NCI-H2196 treated with DMSO at 0.1 percent for 48 hours (cell line): ENCODE data around the gene PEPD.

Experiments
- DNase-seq: peaks from one replicate; lab custom pipeline; 2025; ENCODE audit not compliant: unreplicated experiment; lab: John Stamatoyannopoulos, UW

Gene PEPD

DNA sequence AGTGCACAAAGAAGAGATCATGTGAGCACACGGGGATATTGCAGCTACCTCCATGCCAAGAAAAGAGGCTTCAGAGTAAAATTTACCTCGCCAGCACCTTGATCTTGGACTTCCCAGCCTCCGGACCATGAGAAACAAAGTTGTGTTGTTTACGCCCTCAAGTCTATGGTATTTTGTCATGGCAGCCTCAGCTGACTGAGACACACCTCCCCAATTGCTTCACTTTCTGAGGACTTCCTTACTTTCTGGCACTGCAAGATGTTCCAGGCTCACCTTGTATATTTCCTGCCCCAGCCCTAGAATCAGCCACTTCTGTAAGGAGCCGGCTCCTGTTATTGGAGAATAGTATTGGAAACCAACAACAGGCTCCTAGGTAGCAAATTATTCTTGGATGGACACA is 154.7 kb downstream of the PEPD start:
- DNase-seq = no peak

DNA sequence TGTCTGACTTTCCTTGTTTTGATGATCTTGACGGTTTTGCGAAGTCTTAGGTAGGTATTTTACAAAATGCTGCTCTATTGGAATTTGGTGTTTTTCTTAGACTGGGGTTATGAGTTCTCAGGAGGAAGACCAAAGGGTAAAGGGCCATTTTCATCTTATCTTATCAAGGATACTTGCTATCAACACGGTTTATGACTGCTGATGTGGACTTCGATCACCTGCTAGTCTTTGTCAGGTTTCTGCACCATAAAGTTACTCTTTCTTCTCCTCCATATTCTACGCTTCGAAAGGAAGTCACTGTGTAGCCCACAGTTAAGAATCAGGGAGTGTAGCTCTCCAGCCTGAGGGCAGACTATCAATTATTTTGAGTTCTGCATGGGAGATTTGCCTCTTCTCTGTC is 155.5 kb downstream of the PEPD start:
- no peak for DNase-seq

- DNase-seq = no peak
These were observed 155.9 kb downstream of the PEPD start for GRCh38 chr19:33365691-33366090.

- no peak for DNase-seq
These were observed 158.1 kb downstream of the PEPD start for GRCh38 chr19:33363476-33363875.

- no peak for DNase-seq
These were observed 158.9 kb downstream of the PEPD start for GRCh38 chr19:33362508-33363228.

GRCh38 chr19:33359581-33359980 is 162.0 kb downstream of the PEPD start:
- DNase-seq = no peak

DNA sequence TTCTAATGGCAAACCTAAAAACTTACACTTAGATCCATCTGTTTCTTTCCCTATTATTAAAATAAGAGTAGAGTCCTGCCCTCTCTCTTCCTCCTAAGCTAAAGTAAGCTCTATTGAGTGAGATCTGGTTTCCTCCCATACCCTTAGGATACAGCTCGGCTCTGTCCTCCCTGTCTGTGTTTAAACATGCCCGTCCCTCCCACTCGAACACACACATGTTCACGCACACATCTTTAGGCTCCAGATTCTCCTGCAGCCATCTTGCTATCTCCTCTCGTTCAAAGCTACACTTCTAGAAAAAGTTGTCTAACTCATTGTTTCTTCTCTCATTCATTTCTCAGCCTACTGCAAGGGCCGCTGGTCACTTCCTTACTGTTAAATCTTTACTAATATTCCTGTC is 163.2 kb downstream of the PEPD start:
- DNase-seq = no peak

DNA sequence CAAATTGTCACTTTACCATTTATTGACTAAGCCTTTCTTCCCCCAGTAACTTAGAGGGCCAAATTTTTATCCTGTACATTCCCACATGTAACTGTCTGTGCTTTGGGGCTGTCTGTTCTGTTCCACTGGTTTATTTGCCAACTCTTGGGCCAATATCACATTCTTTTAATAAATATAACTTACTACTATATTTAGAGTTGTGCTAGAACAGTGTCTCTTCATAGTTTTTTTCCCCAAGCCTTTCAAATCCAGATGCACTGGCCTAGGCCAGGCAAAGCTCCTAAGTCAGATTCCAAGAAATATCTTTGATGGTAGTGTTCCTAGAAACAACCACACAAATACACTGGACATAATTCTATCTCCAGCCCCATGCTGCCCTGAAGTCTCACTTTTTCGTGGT is 164.0 kb downstream of the PEPD start:
- DNase-seq = no peak

- no peak for DNase-seq
These were observed 166.1 kb downstream of the PEPD start for GRCh38 chr19:33355535-33355934.

GRCh38 chr19:33350538-33351309 is 170.9 kb downstream of the PEPD start:
- no peak for DNase-seq

DNA sequence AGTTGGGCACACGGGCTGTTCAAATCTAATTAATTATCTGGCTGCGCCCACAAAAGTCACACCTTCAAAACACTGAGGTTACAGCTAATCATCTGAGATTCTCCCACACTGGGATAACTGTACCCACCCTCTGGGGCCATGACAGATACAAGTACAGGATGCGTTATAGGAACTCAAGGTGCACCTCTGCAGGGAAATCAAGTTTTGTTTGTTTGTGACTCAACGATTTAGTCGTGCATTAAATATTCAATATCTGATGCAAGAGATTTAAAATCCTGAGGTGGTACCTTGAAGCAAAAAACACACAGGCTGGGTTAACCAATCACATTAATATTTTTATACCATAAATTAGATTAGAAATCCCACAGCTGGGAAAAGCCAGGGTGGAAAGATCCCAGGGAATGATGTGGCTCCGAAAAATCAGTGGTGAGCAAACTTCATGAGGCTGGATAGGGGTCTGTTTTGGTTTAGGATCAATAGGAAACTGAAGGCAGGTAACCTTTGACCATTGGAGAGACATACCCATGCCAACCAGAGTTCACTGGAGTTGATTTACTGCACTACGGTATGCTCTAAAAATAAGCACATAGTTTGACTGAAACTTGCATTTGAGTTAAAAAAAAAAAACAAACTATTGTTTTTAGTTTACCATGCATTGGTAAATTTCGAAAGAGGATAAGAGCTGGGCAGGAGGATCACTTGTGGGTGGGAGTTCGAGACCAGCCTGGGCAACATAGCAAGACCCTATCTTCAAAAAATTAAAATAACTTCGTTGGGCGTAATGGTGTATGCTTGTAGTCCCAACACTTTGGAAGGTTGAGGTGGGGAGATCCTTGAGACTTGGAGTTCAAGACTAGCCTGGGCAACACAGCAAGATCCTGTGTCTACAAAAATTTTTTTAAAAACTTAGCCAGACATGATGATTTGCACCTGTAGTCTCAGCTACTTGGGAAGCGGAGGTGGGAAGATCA is 172.0 kb downstream of the PEPD start:
- no peak for DNase-seq

- DNase-seq = no peak
These were observed 173.1 kb downstream of the PEPD start for GRCh38 chr19:33348301-33349010.

DNA sequence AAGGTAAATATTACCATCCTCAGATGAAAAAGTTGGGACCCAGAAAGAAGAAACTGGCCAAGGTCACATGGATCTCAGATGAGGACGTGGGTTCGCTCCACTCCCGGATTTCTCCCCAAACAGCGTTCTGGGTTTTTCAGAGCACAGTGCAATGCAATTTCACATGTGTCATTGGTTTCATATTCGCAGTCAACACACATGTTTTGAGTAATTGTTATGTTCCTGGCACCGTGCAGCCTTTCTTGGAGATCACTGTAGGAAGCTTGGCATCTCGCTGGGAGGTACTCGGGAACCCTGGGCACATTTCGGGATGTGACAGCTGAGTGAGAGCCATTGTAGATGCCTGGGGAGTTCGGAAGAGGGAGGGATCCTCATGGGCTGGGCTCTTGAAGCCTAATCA is 174.3 kb downstream of the PEPD start:
- DNase-seq = no peak

- DNase-seq = no peak
These were observed 174.9 kb downstream of the PEPD start for GRCh38 chr19:33346665-33347064.

- DNase-seq = no peak
These were observed 176.4 kb downstream of the PEPD start for GRCh38 chr19:33345163-33345562.

DNA sequence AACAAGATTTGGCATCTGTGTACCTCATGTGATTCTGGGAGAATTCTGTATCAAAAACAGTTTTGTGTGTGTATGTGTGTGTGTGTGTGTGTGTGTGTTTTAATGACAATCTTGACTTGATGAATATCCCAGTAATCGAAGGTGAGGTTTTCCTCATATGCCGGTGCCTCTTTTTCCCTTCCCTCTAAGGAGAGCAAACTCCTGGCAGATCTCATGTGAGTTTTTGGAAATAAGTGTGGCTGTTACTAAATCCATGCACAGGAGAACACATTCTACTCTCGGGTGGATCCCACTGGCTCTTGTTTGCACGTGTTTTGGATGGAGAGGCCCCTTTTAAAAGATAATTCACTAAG is 177.0 kb downstream of the PEPD start:
- DNase-seq = no peak

DNA sequence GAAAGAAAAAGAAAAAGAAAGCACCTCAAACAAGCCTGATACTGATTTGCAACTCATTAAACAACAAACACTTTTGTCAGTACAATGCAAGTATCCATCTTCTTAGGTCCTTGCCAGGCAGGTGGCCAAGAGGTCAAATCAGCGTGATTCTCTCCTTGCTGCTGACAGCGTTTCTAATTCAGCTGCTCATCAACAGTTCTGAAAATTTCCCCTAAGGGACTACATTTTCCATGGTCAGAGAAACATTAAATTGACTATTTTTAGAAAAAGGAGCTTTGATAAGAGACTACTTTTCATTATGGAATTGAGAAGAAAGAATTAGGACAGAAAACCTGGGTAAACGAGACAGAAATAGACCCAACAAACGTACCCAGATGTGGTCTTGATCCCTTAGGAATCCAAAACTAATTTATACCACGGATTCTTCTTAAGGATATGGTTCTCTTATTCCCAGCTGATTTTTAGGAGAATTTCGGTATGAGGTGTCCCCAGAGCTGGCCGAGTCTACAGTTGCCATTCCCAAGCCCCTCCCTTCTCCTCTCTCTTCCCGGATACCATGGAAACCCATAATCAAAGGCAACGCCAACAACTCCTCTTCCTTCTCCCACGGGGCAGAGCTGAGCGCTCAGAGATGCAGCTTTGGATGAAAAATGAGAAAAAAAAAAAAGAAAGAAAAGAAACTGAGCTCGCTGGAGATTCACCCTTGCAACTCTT is 177.6 kb downstream of the PEPD start:
- DNase-seq = no peak

DNA sequence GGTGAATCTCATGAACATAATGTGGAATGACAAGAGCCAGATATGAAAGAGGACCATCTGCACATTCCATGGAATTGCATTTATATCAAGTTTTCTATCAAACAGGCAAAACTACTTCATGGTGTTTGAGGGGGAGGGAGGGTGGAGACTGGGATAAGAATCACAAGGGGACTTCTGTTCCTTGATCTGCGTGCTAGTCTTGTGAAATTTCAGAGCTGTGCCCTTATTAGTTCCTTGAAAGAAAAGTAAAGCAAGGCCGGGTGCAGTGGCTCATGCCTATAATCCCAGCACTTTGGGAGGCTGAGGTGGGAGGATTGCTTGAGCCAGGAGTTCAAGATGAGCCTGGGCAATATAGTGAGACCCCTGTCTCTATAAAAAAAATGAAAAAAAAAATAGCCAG is 178.3 kb downstream of the PEPD start:
- DNase-seq = no peak

GRCh38 chr19:33340991-33341390 is 180.6 kb downstream of the PEPD start:
- no peak for DNase-seq
